ENCODE results near the gene CAPN14. TPM values are rescaled to one million over a fixed set of nuclear protein-coding genes. Genes with fewer than 3 reads are reported as not detected.

The CAPN14 gene
- total RNA-seq, 1 donor from 2014 or later: 0.14 TPM

- FAIRE-seq (no peak), DNase-seq (ENCODE audit: low read depth) (no peak)
- H3K9me3 Mint-ChIP-seq (ENCODE audit: unreplicated experiment): no peaks in the 10 kb centered on the region
- H3K4me1 Mint-ChIP-seq (ENCODE audit: low read depth, unreplicated experiment): peaks cover 17% of the 10 kb centered on the region
- H4K20me1 ChIP-seq (ENCODE audit: insufficient read depth, low read length): peaks cover 43% of the 10 kb centered on the region
- H3K27me3 ChIP-seq (ENCODE audit: insufficient read depth, low read length): no peaks in the 10 kb centered on the region
- H3K79me2 ChIP-seq (ENCODE audit: insufficient read depth, low read length): no peaks in the 10 kb centered on the region
- no peak overlapping the region for H3K4me3 ChIP-seq (ENCODE audit: insufficient read depth, low read depth, low read length)
- H3K9ac ChIP-seq (ENCODE audit: low read length): no peak overlapping the region
- peaks cover 21% of the 10 kb centered on the region for H3K36me3 Mint-ChIP-seq (ENCODE audit: low read depth, unreplicated experiment)
- H3K4me1 ChIP-seq (ENCODE audit: insufficient read depth, low read length): peaks cover 6% of the 10 kb centered on the region
- no peaks in the 10 kb centered on the region for H3K27me3 Mint-ChIP-seq (ENCODE audit: low read depth, unreplicated experiment)
- H3K36me3 ChIP-seq (ENCODE audit: insufficient read depth, low read length): peaks cover 12% of the 10 kb centered on the region
- no peak for TF ChIP-seq EZH2 (IDR thresholded peaks at IDR 0.05; ENCODE audit: insufficient read depth, low read length)
- TF ChIP-seq CTCF (IDR thresholded peaks at IDR 0.05; ENCODE audit: insufficient read depth, low read depth, low read length): no peak
- peak overlapping the region; percentile 5 for H3K4me2 ChIP-seq (ENCODE audit: low read length)
- H3K27ac Mint-ChIP-seq (ENCODE audit: unreplicated experiment): no peak overlapping the region
- H3K9me3 ChIP-seq (ENCODE audit: insufficient read depth, low read depth, low read length): no peaks in the 10 kb centered on the region
- no peak overlapping the region for H3K4me3 Mint-ChIP-seq (ENCODE audit: unreplicated experiment)
- H3K27ac ChIP-seq (ENCODE audit: low read depth, low read length): no peak overlapping the region
- no peak overlapping the region for H2AFZ ChIP-seq (ENCODE audit: low read depth, low read length)
Measured at GRCh38 chr2:31248139-31248538, 30.8 kb upstream of the CAPN14 start.

- Histone ChIP-seq H3K27me3 (ENCODE audit: insufficient read depth, low read length) (no peaks in the 10 kb centered on the region), H3K36me3 (ENCODE audit: insufficient read depth, low read length) (peaks cover 12% of the 10 kb centered on the region), H3K27ac (ENCODE audit: low read depth, low read length) (no peak overlapping the region), H3K4me3 (ENCODE audit: insufficient read depth, low read depth, low read length) (no peak overlapping the region), H3K4me2 (ENCODE audit: low read length) (peak overlapping the region; percentile 5), H3K9ac (ENCODE audit: low read length) (no peak overlapping the region), H3K79me2 (ENCODE audit: insufficient read depth, low read length) (no peaks in the 10 kb centered on the region), H4K20me1 (ENCODE audit: insufficient read depth, low read length) (peaks cover 40% of the 10 kb centered on the region), H2AFZ (ENCODE audit: low read depth, low read length) (no peak overlapping the region), H3K9me3 (ENCODE audit: insufficient read depth, low read depth, low read length) (no peaks in the 10 kb centered on the region), H3K4me1 (ENCODE audit: insufficient read depth, low read length) (peaks cover 6% of the 10 kb centered on the region)
- no peak for TF ChIP-seq EZH2 (IDR thresholded peaks at IDR 0.05; ENCODE audit: insufficient read depth, low read length)
- no peak for TF ChIP-seq CTCF (IDR thresholded peaks at IDR 0.05; ENCODE audit: insufficient read depth, low read depth, low read length)
- H3K4me1 Mint-ChIP-seq (ENCODE audit: low read depth, unreplicated experiment): peaks cover 17% of the 10 kb centered on the region
- H3K36me3 Mint-ChIP-seq (ENCODE audit: low read depth, unreplicated experiment): peaks cover 21% of the 10 kb centered on the region
- peak; percentile 36 for DNase-seq (ENCODE audit: low read depth)
- no peak for FAIRE-seq
- H3K27me3 Mint-ChIP-seq (ENCODE audit: low read depth, unreplicated experiment): no peaks in the 10 kb centered on the region
- H3K9me3 Mint-ChIP-seq (ENCODE audit: unreplicated experiment): no peaks in the 10 kb centered on the region
- H3K27ac Mint-ChIP-seq (ENCODE audit: unreplicated experiment): peak overlapping the region; percentile 2
- no peak overlapping the region for H3K4me3 Mint-ChIP-seq (ENCODE audit: unreplicated experiment)
Measured at GRCh38 chr2:31247711-31248110, 30.4 kb upstream of the CAPN14 start.

GRCh38 chr2:31246184-31246852, 29.0 kb upstream of the CAPN14 start:
- H3K4me2 ChIP-seq (ENCODE audit: low read length): no peak overlapping the region
- H3K4me3 ChIP-seq (ENCODE audit: insufficient read depth, low read depth, low read length): no peak overlapping the region
- no peak overlapping the region for H3K27ac ChIP-seq (ENCODE audit: low read depth, low read length)
- TF ChIP-seq EZH2 (IDR thresholded peaks at IDR 0.05; ENCODE audit: insufficient read depth, low read length) (no peak), CTCF (IDR thresholded peaks at IDR 0.05; ENCODE audit: insufficient read depth, low read depth, low read length) (no peak)
- DNase-seq (ENCODE audit: low read depth) (no peak), FAIRE-seq (no peak)
- H3K27me3 ChIP-seq (ENCODE audit: insufficient read depth, low read length): no peaks in the 10 kb centered on the region
- peaks cover 5% of the 10 kb centered on the region for H3K36me3 ChIP-seq (ENCODE audit: insufficient read depth, low read length)
- peaks cover 8% of the 10 kb centered on the region for H3K79me2 ChIP-seq (ENCODE audit: insufficient read depth, low read length)
- no peaks in the 10 kb centered on the region for H3K9me3 ChIP-seq (ENCODE audit: insufficient read depth, low read depth, low read length)
- Mint-ChIP-seq H3K4me3 (ENCODE audit: unreplicated experiment) (no peak overlapping the region), H3K27me3 (ENCODE audit: low read depth, unreplicated experiment) (no peaks in the 10 kb centered on the region), H3K36me3 (ENCODE audit: low read depth, unreplicated experiment) (peaks cover 23% of the 10 kb centered on the region), H3K27ac (ENCODE audit: unreplicated experiment) (no peak overlapping the region), H3K4me1 (ENCODE audit: low read depth, unreplicated experiment) (peaks cover 17% of the 10 kb centered on the region), H3K9me3 (ENCODE audit: unreplicated experiment) (no peaks in the 10 kb centered on the region)
- no peak overlapping the region for H2AFZ ChIP-seq (ENCODE audit: low read depth, low read length)
- peaks cover 44% of the 10 kb centered on the region for H4K20me1 ChIP-seq (ENCODE audit: insufficient read depth, low read length)
- H3K9ac ChIP-seq (ENCODE audit: low read length): no peak overlapping the region
- H3K4me1 ChIP-seq (ENCODE audit: insufficient read depth, low read length): peaks cover 6% of the 10 kb centered on the region

All from astrocyte (in vitro differentiated cells and primary cell).